Mammary epithelial cell (primary cell): ENCODE results near the gene ALDH5A1.

Experiments
- EZH2 ChIP-seq: IDR thresholded peaks from 2 replicates; pipeline ENCODE4 v1.6.1; 2012; ENCODE audit warnings: low read length, inconsistent platforms, borderline replicate concordance
- TF ChIP-seq, protein P1 (sequence below), 2 donors: IDR thresholded peaks in 1 of 2; conservative IDR thresholded peaks in 1 of 2; 2 replicates each; pipeline ENCODE4 v1.5.1; 2011 to 2012; ENCODE audit warnings: inconsistent platforms in 2 of 2, low read length in 2 of 2, mild to moderate bottlenecking in 2 of 2, control low read depth in 1 of 2, low read depth in 1 of 2; ENCODE audit not compliant: insufficient read depth in 1 of 2; ENCODE audit errors: extremely low read depth in 1 of 2

DNA sequence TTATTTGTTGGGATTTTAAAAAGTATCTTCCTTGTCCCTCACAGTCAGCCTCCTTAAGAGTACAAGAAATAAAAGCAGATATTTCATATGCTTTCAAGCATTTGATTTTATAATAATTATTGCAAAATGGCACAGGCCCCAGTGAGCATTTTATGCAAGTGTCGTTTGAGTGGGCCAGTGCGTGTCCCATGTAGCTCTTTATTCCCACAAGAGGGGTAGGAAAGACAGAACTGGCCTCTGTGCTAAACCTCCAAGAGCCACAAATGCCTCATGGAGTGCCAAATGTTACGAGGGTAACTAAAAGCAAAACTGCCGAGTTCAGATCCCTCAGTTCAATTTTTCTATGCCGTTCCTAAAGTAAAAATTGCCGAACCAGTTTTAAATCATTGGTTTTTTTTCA is 18.1 kb upstream of the ALDH5A1 start:
- TF ChIP-seq, protein P1, sequence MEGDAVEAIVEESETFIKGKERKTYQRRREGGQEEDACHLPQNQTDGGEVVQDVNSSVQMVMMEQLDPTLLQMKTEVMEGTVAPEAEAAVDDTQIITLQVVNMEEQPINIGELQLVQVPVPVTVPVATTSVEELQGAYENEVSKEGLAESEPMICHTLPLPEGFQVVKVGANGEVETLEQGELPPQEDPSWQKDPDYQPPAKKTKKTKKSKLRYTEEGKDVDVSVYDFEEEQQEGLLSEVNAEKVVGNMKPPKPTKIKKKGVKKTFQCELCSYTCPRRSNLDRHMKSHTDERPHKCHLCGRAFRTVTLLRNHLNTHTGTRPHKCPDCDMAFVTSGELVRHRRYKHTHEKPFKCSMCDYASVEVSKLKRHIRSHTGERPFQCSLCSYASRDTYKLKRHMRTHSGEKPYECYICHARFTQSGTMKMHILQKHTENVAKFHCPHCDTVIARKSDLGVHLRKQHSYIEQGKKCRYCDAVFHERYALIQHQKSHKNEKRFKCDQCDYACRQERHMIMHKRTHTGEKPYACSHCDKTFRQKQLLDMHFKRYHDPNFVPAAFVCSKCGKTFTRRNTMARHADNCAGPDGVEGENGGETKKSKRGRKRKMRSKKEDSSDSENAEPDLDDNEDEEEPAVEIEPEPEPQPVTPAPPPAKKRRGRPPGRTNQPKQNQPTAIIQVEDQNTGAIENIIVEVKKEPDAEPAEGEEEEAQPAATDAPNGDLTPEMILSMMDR (conservative IDR thresholded peaks at IDR 0.05 in 1 of 2, IDR thresholded peaks at IDR 0.05 in 1 of 2; ENCODE audit: extremely low read depth in 1 of 2, insufficient read depth in 1 of 2, low read depth in 1 of 2, low read length in 2 of 2) = no peak
- no peak for TF ChIP-seq EZH2
